Loucy (cell line): ENCODE data around the gene QSER1.

Source experiments
- H2AFZ ChIP-seq: fragments of 200-600 bp; sonication (generic); 2 replicates; pipeline ENCODE4 v1.6.0; 2016; ENCODE audit warnings: antibody characterized with exemption, mild to moderate bottlenecking, low read length, moderate library complexity
- H3F3A ChIP-seq: fragments of 200-600 bp; 2 replicates; pipeline ENCODE4 v1.6.0; 2016; ENCODE audit warnings: antibody characterized with exemption, low read depth, mild to moderate bottlenecking
- H3K27me3 ChIP-seq: fragments of 200-600 bp; sonication (generic); 2 replicates; pipeline ENCODE4 v1.6.1; 2014; ENCODE audit warnings: low read length, mild to moderate bottlenecking; ENCODE audit not compliant: insufficient read depth, poor library complexity, severe bottlenecking
- H3K36me3 ChIP-seq: fragments of 200-600 bp; sonication (generic); 2 replicates; pipeline ENCODE4 v1.6.1; 2016; ENCODE audit warnings: low read length; ENCODE audit not compliant: insufficient read depth
- H3K4me1 ChIP-seq: fragments of 200-600 bp; sonication (generic); 2 replicates; pipeline ENCODE4 v1.5.1; 2014; ENCODE audit warnings: low read length, mild to moderate bottlenecking; ENCODE audit not compliant: insufficient read depth, poor library complexity, severe bottlenecking
- H3K4me2 ChIP-seq: fragments of 200-600 bp; sonication (generic); 2 replicates; pipeline ENCODE4 v1.6.0; 2014; ENCODE audit warnings: antibody characterized with exemption, low read length, low read depth, mild to moderate bottlenecking; ENCODE audit not compliant: poor library complexity, severe bottlenecking
- H3K4me3 ChIP-seq: fragments of 200-600 bp; sonication (generic); 2 replicates; pipeline ENCODE4 v1.5.1; 2014; ENCODE audit warnings: low read length, mild to moderate bottlenecking, mixed read lengths; ENCODE audit not compliant: poor library complexity, severe bottlenecking
- H3K79me2 ChIP-seq: fragments of 200-600 bp; sonication (generic); 2 replicates; pipeline ENCODE4 v1.6.1; 2014; ENCODE audit warnings: low read length; ENCODE audit not compliant: insufficient read depth
- H3K9ac ChIP-seq: fragments of 200-600 bp; sonication (generic); 2 replicates; pipeline ENCODE4 v1.6.0; 2014; ENCODE audit warnings: mild to moderate bottlenecking, low read depth, low read length, moderate library complexity; ENCODE audit not compliant: poor library complexity, severe bottlenecking
- H3K9me2 ChIP-seq: fragments of 200-600 bp; sonication (generic); replicated peaks from 2 replicates; pipeline ENCODE4 v1.6.1; 2016; ENCODE audit warnings: low read depth, low read length, mixed read lengths
- H3K9me3 ChIP-seq: fragments of 200-600 bp; sonication (generic); 2 replicates; pipeline ENCODE4 v1.6.1; 2014; ENCODE audit warnings: mild to moderate bottlenecking, antibody characterized with exemption, low read length, low read depth; ENCODE audit not compliant: insufficient read depth
- H4K20me1 ChIP-seq: fragments of 200-600 bp; sonication (generic); 2 replicates; pipeline ENCODE4 v1.6.0; 2014; ENCODE audit warnings: antibody characterized with exemption, low read length, mild to moderate bottlenecking; ENCODE audit not compliant: insufficient read depth, poor library complexity, severe bottlenecking
- EZH2phosphoT487 ChIP-seq: fragments of 200-600 bp; IDR thresholded peaks from 2 replicates; pipeline ENCODE4 v1.6.1; 2018; ENCODE audit warnings: antibody characterized with exemption, mild to moderate bottlenecking, moderate library complexity, borderline replicate concordance
- TF ChIP-seq, protein P1 (sequence below): fragments of 200-600 bp; sonication (generic); conservative IDR thresholded peaks from 2 replicates; pipeline ENCODE4 v1.5.1; 2014; ENCODE audit warnings: mild to moderate bottlenecking, antibody characterized with exemption, low read length

Gene QSER1

DNA sequence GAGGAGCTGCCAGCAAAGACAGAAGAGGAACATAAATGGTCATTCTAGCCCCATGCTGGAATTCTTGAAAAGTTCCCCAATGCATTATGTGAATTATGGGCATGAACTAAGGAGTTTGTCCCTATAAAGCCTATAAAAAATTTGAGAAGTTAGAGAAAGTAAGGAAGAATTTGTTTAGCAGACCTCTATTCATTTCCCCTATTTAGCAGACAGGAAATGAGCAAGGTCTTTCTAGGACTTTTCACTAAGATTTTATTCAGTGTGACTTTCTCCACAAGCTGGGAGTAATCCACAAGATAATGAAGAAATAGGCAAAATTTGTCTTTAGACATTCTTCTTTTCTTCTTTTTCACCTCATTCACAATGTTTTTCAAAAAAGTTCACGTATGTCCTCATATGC, 42.9 kb upstream of the QSER1 start:
- Histone ChIP-seq H3K4me1 (no peaks in the 10 kb centered on the region), H4K20me1 (no peaks in the 10 kb centered on the region), H3K27me3 (no peaks in the 10 kb centered on the region), H3K36me3 (no peaks in the 10 kb centered on the region), H2AFZ (no peak overlapping the region), H3K4me3 (no peak overlapping the region), H3K9ac (no peak overlapping the region), H3K79me2 (no peaks in the 10 kb centered on the region), H3F3A (no peaks in the 10 kb centered on the region), H3K9me2 (no peaks in the 10 kb centered on the region), H3K4me2 (no peak overlapping the region), H3K9me3 (no peaks in the 10 kb centered on the region)
- no peak for TF ChIP-seq EZH2phosphoT487
- TF ChIP-seq, protein P1, sequence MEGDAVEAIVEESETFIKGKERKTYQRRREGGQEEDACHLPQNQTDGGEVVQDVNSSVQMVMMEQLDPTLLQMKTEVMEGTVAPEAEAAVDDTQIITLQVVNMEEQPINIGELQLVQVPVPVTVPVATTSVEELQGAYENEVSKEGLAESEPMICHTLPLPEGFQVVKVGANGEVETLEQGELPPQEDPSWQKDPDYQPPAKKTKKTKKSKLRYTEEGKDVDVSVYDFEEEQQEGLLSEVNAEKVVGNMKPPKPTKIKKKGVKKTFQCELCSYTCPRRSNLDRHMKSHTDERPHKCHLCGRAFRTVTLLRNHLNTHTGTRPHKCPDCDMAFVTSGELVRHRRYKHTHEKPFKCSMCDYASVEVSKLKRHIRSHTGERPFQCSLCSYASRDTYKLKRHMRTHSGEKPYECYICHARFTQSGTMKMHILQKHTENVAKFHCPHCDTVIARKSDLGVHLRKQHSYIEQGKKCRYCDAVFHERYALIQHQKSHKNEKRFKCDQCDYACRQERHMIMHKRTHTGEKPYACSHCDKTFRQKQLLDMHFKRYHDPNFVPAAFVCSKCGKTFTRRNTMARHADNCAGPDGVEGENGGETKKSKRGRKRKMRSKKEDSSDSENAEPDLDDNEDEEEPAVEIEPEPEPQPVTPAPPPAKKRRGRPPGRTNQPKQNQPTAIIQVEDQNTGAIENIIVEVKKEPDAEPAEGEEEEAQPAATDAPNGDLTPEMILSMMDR, result no peak

DNA sequence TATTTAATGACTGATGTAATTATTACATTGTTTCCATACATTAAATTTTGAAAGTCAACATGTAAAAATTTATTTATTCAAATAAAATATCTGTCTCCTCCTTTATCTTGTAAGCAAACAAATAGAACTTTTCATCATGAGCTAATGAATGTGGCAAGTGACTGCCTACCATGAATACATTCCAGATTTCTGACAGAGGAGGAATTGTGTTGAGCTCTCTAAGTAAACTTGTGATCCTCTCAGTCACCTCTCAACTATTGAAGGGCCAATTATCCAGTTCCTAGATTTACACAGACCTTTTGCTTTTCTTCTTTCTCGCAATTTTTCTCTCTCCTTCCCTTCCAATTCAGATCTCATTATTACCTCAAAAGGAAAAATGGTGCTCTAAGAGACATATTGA, 41.4 kb upstream of the QSER1 start:
- H3K27me3 ChIP-seq, result no peaks in the 10 kb centered on the region
- H3K4me1 ChIP-seq, result no peaks in the 10 kb centered on the region
- H3K9me3 ChIP-seq, result no peaks in the 10 kb centered on the region
- H3K4me2 ChIP-seq, result no peak overlapping the region
- no peaks in the 10 kb centered on the region for H3K79me2 ChIP-seq
- H3K9me2 ChIP-seq, result no peaks in the 10 kb centered on the region
- H3K9ac ChIP-seq, result no peak overlapping the region
- no peak overlapping the region for H3K4me3 ChIP-seq
- H3F3A ChIP-seq, result no peaks in the 10 kb centered on the region
- TF ChIP-seq, protein P1, result no peak
- no peak for TF ChIP-seq EZH2phosphoT487
- no peaks in the 10 kb centered on the region for H3K36me3 ChIP-seq
- H2AFZ ChIP-seq, result no peak overlapping the region
- H4K20me1 ChIP-seq, result no peaks in the 10 kb centered on the region

DNA sequence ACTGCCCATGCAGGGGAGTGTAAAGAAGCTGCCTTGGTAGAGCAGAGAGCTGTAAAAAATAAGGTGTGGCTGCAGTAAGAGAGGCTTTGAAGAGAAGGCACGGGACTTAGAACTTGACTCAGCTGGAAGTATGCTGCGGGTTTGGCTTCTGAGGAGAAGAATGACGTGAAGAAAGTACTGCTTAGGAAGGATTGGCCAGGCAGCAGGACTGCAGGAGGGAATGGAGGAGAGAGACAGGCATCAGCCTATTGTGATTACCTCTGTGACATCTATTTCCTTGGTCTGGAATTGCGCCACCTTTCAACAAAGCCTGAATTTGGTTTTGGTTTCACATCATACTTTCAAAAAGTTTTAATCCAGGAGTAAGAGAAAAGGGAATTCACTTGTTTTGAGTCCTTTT, 40.4 kb upstream of the QSER1 start:
- Histone ChIP-seq H3K4me2 (no peak overlapping the region), H2AFZ (0 out of 2 replicates have a peak overlapping the region, but pooled peaks have one; percentile 65), H3K79me2 (no peaks in the 10 kb centered on the region)

More for the DNA sequence above, 40.4 kb upstream of the QSER1 start:
- Histone ChIP-seq H3K9ac (no peak overlapping the region), H4K20me1 (no peaks in the 10 kb centered on the region), H3F3A (no peaks in the 10 kb centered on the region), H3K27me3 (no peaks in the 10 kb centered on the region), H3K9me3 (no peaks in the 10 kb centered on the region), H3K36me3 (no peaks in the 10 kb centered on the region), H3K4me1 (no peaks in the 10 kb centered on the region), H3K4me3 (no peak overlapping the region), H3K9me2 (no peaks in the 10 kb centered on the region)
- TF ChIP-seq, protein P1, result no peak
- TF ChIP-seq EZH2phosphoT487, result no peak
